GM18519 (cell line): ENCODE results near the gene DIABLO.
"Not testable (repeated sequence)": the region's sequence is repeated elsewhere in the genome, so short reads cannot be mapped to it uniquely, and the experiment has no call there.

Experiments
- ATAC-seq: cut with Tn5 transposase; IDR thresholded peaks from one replicate; pipeline ENCODE4 v1.9.1; 2021; ENCODE audit warnings: mild to moderate bottlenecking, moderate library complexity; ENCODE audit not compliant: unreplicated experiment, low FRiP score

The DIABLO gene

DNA sequence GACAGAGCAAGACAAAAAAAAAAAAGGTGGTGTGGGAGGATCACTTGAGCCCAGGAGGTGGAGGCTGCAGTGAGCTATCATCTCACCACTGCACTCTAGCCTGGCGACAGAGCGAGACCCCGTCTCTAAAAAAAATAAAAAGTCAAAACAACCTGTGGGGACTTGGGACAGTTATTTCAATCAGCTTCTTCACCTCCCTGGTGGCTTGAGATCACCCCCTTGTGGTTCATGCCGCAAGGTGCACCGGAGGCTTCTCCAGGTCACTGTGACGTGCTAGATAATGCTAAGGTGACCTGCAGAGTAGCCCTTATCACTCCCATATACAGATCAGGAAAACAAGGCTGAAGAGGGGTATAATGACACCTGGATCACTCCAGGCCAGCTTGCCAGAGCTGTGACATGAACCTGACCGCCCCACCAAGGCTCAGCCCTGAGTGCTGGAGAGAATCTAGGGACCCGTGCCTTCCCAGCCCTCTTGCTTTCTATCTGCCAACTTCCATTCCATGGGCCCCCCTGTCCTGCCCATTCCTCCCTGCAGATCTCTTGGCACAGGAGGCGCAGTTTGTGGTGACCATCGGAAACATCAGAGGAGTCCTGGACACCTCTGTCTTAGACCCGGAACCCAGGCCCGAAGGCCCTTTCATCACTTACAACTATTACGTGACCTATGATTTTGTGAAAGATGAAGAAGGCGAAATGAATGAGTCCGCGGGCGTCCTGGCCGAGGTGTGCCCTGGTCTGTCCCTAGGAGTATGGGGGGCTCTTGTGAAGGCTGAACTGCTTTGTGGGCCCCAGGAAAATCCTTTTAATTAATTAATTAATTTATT lies 34.8 kb downstream of the DIABLO start:
- no peak for ATAC-seq

DNA sequence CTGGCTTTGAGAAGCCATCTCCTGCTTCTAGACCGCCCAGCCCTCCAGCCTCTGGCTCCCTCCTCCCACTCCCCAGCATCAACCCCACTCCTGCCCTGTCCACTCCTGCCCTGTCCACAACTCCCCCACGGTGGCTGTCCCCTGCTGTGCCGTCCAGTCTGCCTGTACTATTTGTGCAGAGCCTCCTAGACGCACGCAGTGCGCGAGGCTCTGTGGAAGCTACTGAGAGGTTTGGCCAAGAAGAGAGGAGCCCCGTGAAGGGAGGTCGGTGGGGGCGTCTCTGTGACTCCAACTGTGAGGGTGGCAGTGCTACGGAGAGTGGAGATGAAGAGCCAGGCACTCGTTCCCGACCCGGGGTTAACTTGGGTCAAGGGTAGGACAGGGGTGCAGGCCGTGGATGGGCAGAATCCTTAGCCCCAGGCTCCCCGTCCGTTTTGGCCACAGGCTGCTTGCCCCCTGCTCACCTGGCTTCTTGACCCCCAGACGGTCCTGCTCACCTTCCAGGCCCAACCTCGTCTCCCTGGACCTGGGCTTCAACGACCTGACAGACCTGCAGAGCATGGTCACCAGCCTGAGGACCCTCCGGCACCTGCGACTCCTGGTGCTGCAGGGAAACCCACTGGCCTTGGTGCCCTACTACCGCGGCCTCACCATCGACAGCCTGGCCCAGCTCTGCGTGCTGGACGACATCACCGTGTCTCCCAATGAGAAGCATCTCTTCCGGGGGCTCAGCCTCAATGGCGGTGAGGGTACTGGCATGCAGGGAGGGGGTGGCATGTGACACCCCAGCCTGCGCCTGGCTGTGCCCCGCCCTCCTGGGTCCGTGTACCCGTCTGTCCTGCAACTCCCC lies 36.0 kb downstream of the DIABLO start:
- ATAC-seq: no peak

DNA sequence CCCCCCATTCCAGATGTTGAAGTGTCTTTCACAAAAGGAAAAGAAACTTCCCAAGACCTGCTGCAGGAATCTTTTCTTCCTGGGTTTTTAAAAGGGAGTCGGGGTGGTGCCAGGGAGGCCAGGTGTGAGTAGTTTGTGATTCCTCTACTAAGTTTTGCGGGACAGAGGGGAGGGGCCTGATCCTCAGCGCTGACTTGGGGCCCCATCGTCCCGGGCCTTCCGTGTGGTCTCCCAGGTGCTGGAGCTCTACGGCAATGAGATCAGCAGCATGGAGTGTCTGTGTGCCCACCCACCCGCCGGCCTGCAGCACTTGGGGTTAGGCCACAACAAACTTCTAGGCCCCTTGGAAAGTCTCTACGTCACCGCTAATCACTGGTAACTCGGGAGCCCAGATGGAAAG lies 38.4 kb downstream of the DIABLO start:
- no peak for ATAC-seq

DNA sequence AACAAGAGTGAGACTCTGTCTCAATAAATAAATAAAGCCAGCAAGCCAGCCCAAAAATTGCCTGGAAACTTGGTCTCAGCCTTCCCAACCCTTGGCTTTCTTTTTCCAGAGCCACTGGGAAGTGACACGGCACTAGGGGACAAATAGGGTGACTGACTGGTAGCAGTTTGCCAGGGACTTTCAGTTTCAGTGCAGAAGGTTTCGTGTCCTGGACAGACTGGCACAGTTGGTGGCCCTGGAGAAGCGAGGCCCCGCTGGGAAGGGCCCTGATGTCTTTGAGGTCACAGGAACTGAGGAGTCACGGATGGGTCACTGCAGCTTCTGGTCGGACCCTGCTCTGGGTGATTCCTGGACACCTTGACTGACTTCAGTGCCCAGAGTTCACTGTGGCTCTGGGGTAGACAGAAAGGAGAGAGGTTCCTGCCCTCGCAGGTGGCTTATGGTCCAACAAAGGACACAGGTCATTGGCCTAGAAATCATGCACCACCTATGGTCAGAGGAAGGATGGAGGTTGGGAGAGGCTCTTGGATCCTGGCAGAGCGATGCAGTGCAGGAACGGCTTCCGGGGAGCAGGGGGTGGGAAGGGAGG lies 40.3 kb downstream of the DIABLO start:
- no peak for ATAC-seq

DNA sequence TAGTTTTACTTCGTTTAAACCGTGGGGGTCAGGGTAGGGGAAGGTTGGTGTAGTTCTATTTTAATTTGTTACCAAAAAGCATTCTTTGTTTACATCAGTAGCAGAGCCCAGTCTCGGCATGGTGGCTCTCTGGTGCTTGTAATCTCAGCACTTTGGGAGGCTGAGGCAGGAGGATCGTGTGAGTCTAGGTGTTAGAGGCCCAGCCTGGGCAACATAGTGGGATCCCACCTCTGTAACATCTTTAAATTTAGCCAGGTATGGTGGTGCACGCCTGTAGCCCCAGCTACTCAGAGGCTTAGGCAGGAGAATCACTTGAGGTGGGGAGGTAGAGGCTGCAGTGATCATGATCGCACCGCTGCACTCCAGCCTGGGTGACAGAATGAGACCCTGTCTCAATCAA lies 40.8 kb downstream of the DIABLO start:
- ATAC-seq: no peak

DNA sequence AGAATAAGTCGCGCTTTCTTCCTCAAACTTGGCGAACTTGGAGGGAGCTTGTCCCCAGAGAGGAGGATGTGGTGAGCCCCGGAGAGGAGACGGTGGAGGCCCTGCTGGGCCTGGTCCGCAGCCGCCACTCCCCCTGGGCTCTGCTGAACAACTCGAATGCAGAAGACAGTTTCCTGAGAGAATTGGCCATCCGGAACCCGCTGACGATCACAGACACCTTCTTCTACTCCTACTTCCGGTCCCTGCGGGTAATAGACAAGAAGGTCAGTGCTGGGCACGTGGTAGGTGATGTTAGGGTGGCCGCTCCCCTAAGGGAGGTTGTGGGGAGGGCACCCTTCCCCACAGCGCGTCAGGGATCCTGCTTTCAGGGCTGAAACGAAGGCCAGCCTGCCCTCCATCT lies 41.3 kb downstream of the DIABLO start:
- ATAC-seq: no peak

DNA sequence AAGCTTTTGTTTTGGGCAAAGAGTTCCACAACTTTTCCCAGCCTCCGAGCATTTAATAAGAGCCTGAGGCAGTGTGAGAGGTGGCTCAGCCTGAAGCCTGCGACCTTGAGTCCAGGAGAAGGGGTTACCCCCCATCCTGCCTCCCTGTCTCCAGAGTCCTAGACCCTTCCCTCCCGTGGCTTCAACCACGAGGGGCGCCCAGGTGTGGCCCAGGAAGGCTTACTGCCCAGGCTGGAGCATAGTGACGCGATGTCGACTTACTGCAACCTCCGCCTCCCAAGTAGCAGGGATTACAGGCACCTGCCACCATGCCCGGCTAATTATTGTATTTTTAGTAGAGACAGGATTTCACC lies 42.3 kb downstream of the DIABLO start:
- no peak for ATAC-seq

DNA sequence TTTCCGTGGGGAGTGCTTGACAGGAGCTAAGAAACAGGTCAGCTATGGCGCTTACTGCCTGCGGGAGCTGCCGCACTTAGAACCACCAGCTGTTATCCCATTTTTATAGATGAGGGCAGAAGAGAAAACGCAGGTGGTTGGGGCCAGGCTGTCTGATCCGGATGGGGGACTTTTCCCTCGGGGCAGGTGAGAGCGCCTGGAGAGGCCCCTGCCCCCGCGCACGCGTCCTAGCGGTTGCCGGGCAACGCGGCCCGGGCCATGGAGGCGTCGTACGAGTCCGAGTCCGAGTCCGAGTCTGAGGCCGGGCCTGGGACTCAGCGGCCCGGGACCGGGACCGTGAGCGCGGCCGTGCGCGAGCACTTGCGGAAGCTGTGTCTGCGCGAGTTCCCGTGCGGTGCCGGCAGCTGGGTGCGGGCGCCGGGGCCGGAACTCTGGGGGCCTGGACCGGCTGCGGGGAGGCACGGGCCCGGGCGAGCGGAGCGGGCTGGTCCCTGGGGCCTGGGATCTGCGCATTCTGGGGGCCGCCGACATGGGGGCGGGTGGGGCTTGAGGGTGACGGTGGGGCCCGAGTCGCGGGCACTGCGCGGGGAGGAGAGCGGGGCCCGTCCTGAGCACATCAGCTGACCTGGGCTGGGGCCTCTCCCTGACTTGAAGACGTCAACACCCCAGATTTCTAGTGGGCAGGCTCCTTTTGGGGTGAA lies 42.8 kb downstream of the DIABLO start, which contains the start of gene LRRC43:
LRRC43 (plus strand) TSS at position 237 of the 701 bp plus-strand sequence; CDS start at position 259, 22 bp downstream.
- ATAC-seq: no peak

DNA sequence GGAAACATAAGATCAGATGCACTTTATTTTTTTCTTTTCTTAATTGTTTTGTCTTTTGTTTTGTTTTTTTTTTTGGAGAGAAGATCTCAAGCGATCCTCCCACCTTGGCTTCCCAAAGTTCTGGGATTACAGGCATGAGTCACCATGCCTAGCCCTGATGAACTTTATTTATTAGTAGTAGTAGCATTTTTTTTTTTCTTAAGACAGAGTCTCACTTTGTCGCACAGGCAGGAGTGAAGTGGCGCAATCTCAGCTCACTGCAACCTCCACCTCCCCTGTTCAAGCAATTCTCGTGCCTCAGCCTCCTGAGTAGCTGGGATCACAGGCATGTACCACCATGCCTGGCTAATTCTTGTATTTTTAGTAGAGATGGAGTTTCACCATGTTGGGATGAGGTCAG lies 49.4 kb downstream of the DIABLO start:
- ATAC-seq: not testable (repeated sequence)

DNA sequence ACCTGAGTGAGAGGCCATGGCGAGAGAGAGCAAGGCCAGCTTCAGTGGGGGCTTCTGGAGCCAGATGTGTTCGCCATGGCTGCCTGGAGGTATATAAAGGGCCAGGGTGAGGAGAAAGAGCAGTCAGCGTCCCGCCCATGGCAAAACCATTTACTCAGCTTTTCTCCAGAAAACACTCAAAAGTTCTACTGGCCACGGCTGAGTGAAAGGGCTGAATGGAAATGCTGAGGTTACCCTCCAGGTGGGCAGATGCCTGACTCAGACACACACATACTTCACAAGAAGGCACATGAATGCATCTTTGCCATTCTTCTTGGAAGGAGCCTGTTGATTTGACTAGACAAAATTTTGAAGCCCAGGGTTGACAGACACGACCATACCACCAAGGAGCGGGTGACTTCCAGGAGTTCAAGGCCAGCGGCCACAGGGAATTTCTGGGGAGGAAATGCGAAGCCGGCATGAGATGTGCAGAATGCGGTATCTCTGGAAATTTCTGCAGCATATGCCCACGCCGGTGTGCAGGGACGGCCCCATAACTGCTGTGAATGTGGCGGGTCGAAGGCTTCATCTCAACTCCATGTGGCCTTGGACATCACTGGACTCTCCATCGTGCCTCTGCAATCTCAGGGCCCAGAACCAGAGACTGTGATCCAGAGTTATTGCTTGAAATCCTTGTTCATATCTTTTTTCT lies 51.6 kb downstream of the DIABLO start, which contains the start of gene IL31:
IL31 (minus strand) TSS at position 67 of the 691 bp plus-strand sequence; CDS start at position 18, 49 bp downstream.
- ATAC-seq: no peak

DNA sequence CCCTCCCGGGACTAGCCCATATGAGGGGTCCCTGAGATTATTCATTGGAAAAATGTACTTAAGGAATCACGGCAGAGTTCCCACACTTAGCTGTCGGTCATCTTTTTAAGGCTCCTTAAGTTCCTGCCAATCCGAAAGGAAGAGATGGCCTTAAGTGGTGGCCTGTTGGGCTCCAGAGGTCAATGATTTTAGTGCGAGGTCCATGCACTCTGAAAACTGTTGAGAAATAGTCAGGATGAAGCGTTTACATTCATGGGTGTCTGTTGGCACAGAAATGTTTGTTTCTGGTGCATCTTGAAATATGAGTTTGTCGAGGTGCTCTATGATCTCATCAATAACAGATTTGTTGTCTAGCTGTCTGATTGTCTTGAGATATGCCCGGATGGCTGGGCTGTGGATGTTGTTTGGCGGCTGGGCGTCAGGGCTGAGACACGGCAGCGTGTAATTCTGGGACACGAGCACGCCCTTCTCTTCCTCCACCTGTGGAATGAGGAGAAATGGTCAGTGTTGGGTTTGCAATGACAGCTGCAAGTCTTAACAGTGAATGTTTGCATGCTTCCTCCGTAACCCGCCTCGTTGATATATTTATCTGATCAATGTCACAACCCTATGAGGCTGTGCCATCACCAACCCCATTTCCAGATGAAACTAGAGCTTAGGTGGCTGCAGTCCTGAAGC lies 53.5 kb downstream of the DIABLO start:
- ATAC-seq: no peak

DNA sequence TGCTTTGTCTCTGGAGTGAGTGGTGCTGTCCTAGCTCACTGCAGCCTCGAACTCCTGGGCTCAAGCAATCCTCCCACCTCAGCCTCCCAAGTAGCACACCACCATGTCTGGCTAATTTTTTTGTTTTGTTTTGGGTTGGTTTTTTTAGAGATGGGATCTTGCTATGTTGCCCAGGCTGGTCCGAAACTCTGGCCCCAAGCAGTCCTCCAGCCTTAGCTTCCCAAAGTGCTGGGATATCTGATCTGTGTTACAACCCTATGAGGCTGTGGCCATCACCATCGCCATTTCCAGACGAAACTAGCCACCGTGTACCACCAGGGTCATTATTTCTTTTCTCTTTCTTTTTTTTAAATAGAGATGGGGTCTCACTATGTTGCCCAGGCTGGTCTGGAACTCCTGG lies 54.5 kb downstream of the DIABLO start:
- no peak for ATAC-seq

DNA sequence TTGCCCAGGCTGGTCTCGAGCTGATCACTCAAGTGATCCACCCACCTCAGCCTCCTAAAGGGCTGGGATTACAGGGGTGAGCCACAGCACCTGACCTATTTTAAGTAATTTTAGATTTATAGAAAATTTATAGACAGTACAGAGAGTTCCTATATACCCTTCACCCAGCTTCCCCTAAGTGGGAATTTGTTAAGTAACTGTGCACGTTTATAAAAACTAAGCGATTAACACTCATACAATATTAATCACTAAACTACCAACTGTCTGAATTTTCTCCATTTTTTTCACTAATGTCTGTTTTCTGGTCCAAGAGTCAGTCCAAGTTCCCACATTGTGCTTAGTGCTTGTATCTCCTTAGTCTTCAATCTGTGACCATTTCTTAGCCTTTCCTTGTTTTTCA lies 57.4 kb downstream of the DIABLO start:
- ATAC-seq: no peak

DNA sequence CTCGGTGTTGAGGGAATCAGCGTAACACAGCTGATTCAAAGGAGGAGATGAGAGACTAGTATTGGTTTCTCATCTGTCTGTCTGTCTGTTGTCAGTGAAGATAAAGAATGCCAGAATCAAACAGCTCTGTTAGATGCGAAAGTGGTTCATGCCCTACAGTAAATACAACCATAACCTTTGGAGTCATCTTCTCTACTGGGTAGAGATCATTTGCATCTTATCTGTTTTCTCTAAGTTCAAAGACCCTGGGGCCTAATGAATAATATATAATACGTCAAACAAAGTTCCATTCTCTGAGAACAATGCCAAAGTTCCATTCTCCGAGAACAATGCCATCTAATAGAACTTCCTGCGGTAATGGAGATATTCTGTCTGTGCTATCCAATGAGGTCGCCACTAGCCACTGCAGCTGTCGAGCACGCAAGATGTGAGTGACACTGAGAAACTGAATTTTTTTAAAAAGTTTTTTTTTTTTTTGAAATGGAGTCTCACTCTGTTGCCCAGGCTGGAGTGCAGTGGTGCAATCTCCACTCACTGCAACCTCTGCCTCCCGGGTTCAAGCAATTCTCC lies 58.4 kb downstream of the DIABLO start:
- ATAC-seq: no peak

DNA sequence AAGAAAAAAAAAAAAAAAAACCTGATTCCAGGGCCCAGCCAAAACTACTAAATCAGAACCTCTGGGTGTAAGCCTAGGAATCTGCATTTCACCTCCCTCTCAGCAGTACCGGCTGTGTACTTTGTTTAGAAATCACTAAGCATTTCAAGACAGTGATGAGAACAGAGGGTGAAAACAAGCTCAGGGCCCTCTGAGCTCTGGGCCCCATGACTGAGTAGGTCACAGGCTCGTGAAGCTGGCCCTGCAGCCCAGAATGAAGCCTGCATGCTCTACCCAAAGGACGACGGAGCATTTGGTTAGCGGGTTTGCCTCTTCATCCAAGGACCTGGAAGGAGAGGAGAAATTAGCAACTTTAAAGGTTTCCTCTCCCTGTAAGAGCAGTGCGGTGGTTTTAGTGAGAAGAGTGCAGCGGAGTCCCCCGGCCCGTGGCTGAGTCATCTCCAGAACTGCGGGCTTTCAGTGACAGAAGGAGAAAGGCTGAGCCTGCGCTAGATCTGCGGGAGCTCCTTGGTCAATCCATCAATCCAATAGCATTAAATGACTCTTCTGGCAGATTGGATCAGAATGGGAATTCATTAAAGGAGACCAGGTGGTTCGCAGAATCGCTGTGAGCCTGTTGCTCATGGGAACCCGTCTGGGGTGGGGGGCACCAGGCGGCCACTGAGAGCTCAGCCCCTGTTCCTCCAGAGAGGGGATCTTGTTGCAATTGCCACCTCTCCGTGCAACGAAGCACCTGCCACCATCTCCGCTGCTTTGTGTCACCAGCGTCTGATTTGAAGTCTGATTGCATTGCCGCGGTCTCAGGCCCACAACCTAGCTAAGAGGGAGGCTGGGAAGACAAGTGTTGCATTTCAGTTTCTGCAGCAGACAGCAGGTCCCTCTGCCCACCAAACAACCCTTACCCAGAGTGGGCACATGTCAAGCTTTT lies 59.2 kb downstream of the DIABLO start:
- ATAC-seq: peak; percentile 46

DNA sequence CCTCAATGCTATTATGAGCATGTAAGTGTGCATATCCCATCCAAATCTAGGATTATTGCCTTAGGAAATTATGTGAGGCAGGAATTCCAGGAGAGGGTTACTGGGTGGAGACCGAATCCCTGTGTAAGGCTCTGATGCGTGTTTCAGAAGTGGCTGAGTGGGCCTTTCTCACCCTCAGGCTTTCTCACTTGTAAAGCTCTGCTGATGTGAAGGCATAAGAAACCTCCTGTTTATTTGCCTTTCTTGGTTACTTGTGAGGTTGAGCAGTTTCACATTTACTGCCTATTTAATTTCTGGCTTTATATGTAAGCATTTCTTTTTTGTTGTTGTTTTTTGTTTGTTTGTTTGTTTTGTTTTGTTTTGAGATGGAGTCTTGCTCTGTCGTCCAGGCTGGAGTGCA lies 62.9 kb downstream of the DIABLO start:
- no peak for ATAC-seq

DNA sequence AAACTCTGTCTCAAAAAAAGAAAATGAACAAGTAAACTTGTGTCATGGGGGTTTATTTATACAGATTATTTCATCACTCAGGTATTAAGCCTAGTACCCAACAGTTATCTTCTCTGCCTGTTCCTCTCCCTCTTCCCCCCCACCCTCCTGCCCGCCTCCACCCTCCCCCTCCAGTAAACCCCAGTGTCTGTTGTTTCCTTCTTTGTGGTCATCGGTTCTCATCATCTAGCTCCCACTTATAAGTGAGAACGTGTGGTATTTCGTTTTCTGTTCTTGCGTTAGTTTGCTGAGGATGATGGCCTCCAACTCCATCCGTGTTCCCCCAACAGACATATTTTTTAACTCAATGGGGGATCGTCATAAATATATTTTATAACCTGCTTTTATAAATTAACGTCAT lies 64.2 kb downstream of the DIABLO start:
- ATAC-seq: no peak

DNA sequence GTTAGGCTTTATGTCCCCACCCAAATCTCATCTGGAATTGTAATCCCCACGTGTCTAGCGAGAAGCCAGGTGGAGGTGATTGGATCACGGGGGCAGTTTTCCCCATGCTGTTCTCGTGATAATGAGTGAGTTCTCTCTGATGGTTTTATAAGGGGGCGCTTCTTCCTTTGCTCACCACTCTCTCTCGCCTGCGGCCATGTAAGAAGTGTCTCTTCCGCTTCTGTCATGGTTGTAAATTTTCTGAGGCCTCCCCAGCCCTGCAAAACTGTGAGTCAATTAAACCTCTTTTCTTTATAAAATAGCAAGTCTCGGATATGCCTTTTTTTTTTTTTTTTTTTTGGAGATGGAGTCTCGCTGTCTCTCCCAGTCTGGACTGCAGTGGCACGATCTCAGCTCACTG lies 65.1 kb downstream of the DIABLO start:
- no peak for ATAC-seq
